Epidermal melanocyte (primary cell): Measurements from ENCODE around the gene TRIM15.
"Not testable (repeated sequence)": the region's sequence is repeated elsewhere in the genome, so short reads cannot be mapped to it uniquely, and the experiment has no call there.

Experiments
- DNase-seq: peaks from one replicate; pipeline ENCODE4 v3.0.0; 2011; ENCODE audit warnings: low spot score; ENCODE audit not compliant: insufficient read length

The TRIM15 gene

GRCh38 chr6:30162265-30163089 lies 869 bp upstream of the TRIM15 start:
- no peak for DNase-seq

DNA sequence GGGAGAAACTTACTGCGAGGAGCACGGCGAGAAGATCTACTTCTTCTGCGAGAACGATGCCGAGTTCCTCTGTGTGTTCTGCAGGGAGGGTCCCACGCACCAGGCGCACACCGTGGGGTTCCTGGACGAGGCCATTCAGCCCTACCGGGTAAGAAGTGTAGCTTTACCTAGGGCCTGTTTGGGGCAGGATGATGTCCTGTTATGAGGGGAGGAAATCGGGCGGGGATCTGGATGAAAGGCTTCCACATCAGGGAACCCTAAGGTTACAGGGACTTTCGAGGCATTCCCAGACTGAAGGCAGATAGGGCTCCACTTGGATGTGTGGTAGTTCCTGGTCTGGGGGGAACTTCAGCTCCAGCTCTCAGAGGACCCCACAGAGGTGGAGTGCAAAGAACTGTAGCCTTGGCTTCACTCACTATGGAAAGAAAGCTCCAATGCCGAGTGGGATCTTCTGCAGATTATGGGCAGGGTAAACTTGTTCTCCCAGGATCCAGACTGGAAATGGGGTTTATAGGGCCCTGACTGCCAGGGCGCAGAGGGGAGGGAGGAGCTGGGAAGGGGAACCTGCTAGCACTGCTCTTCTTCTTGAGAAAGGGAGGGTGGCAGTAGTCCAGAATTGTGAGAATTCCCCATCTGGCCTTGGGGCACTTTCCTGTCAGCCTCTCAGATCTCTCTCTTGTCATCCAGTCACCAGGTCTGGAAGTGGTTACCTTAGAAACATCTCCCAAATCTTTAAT lies 740 bp downstream of the TRIM15 start:
- DNase-seq: no peak

DNA sequence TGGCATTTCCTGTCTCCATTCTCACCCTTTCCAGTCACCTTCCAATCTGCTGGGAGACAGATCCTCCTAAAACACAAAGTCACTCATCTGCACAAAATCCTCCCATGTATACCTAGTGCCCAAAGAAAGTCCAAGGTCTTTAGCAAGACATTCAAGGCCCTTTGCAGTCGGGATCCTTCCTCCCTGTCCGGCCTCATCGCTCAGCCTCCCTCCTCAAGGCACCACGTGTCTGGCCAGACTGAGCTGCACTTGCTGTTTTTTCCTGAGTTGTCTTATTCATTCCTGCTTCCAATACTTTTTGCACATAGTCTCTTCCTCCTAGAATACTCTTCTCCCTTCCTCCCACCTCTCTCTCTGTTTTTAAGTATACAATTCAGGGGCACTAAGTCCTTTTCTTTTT lies 1.4 kb downstream of the TRIM15 start:
- DNase-seq: no peak

DNA sequence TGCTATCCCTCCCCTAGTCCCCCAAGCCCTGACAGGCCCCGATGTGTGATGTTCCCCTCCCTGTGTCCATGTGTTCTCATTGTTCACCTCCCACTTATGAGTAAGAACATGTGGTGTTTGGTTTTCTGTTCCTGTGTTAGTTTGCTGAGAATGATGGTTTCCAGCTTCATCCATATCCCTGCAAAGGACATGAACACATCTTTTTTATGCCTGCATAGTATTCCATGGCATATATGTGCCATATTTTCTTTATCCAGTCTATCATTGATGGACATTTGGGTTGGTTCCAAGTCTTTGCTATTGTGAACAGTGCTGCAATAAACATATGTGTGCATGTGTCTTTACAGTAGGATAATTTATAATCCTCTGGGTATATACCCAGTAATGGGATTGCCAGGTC lies 1.9 kb downstream of the TRIM15 start:
- DNase-seq: not testable (repeated sequence)

DNA sequence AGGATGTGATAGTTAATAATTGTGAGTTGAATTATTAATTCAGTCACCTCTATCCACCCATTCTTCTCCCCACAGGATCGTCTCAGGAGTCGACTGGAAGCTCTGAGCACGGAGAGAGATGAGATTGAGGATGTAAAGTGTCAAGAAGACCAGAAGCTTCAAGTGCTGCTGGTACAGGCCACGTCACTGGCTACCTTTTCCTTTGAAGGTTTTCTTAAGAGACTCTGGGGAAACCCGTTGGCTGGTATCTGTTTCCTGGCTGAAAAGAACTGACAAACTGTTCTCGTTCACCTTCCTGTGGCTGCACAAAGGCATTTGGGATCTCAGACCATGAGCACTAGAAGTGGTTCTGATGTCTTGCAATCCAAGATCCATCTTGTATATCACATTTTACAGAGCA lies 3.8 kb downstream of the TRIM15 start:
- DNase-seq: no peak

DNA sequence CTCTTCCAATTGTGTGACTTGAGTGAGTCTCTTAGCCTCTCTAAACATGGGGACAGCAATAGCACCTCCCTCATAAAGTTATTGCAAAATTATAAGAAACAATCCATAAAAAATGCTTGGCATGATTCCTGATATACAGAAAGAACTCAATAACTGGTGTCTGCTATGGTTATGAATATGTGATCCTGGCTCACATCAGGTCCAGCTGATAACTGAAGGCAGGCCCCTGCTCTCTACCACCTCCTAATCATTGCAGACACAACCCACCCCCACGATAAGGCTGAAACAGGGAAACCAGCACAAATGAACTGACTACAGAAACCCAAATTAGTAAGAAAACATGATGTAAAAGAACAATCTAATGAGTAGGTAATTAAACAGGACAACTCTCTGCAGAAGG lies 5.4 kb downstream of the TRIM15 start:
- DNase-seq: no peak

- DNase-seq: peak; percentile 37
Observed at GRCh38 chr6:30169658-30170614, 6.6 kb downstream of the TRIM15 start.

DNA sequence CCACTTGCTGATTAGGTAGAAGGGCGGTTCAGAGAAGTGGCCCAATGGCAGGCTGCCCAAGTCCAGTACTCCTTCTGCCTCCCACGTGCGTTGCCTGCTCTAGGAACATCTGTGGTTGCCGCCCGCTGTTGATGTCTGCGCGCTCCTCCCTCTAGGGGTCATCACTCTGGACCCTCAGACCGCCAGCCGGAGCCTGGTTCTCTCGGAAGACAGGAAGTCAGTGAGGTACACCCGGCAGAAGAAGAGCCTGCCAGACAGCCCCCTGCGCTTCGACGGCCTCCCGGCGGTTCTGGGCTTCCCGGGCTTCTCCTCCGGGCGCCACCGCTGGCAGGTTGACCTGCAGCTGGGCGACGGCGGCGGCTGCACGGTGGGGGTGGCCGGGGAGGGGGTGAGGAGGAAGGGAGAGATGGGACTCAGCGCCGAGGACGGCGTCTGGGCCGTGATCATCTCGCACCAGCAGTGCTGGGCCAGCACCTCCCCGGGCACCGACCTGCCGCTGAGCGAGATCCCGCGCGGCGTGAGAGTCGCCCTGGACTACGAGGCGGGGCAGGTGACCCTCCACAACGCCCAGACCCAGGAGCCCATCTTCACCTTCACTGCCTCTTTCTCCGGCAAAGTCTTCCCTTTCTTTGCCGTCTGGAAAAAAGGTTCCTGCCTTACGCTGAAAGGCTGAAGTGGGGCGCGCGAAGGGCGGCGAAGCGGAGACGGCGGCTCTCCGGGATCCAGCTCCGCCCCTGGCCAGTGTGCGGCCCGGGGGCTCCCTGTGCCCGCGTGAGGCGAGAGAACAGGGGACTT lies 8.5 kb downstream of the TRIM15 start:
- DNase-seq: no peak

- no peak for DNase-seq
Observed at GRCh38 chr6:30172681-30173080, 9.3 kb downstream of the TRIM15 start.

- no peak for DNase-seq
Observed at GRCh38 chr6:30175765-30176164, 12.4 kb downstream of the TRIM15 start.

GRCh38 chr6:30178837-30179236 lies 15.5 kb downstream of the TRIM15 start:
- DNase-seq: no peak

DNA sequence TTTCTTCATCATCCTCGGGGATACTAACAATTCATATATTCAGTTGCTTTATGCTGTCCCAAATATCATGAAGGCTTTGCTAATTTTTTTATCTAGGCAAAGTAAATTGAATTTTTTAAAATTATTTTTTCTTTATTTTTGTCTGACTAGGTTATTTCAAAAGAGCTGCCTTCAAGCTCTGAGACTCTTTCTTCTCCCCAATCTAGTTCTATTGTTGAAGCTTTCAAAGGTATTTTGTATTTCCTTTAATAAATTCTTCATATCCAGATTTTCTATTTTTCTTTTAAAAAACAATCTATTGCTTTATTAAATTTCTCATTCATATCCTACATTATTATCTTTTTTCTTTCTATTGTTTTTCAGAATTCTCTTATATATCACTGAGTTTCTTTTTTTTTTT lies 16.8 kb downstream of the TRIM15 start:
- no peak for DNase-seq

DNA sequence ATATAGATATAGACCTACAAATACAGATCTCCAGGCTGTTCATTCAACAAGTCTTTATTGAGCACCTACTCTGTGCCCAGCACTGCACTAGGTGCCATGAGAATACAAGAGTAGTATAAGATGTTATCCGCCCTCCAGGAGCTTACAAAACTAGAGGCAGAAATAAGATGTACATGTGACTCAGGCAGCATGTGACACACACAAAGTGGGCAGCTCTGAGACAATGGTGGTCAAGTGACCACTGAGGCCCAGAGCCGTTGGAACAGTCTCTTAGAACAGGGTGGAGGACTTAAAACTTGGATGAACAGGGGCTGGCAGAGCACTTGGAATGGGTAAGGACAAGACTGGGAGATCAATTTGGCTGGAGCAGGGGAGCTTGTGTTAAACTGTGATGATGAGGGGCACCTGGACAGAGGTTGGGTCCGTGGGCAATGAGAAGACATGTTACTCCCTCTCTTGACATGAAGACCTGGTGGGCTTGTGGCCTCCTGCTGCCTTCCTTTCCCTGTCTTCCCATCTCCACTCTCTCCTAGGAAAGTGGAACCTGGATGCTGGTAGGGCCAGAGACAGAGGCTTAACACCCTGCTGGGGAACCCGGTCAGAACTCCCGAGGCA lies 21.2 kb downstream of the TRIM15 start:
- DNase-seq: no peak

- no peak for DNase-seq
Observed at GRCh38 chr6:30185846-30186484, 22.6 kb downstream of the TRIM15 start.

- no peak for DNase-seq
Observed at GRCh38 chr6:30188541-30188940, 25.2 kb downstream of the TRIM15 start.

DNA sequence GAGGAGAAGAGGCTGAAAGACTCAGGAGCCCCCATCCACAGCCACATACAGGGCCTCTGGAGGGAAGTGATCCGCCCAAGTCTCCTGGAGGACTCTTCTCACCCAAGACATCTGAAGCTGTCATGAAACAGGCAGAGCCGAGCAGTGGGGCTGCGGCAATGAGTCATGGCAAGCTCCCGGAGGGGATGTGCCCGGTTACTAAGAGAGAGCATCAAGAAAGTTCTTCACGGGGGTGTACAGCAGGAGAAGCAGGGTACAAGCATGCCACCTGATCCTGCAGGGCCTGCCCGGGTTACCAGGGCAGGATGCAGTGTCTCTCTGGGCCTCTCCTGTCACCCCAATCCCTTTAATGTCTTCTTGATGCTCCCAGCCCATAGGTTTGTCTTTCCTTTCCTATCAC lies 28.7 kb downstream of the TRIM15 start:
- no peak for DNase-seq

GRCh38 chr6:30194797-30195690 lies 31.7 kb downstream of the TRIM15 start:
- DNase-seq: no peak

DNA sequence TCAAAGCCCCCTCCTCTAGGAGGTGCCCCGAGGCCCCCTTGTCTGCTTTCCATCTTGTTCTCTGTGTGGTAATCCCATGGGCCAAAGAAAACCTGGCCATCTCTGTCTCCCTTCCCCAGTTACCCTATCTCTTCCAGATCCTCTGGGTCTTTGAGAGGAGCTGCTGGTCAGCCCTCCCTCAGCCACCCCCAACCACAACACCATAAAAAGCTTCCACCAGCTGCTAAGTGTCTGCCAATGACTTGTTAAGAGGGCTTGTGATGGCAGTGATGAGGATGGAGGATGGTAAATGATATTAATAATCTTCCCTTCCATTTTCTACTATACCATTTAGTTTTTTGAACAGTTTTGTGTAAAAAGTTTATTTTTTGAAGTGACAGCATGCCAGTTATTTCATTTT lies 32.6 kb downstream of the TRIM15 start:
- DNase-seq: no peak

- DNase-seq: no peak
Observed at GRCh38 chr6:30196376-30196775, 33.0 kb downstream of the TRIM15 start.
